ENCODE results near the gene PTBP1.

PTBP1 gene

GRCh38 chr19:825897-826644 lies 28.8 kb downstream of the PTBP1 start:
- TF ChIP-seq CTCF (conservative IDR thresholded peaks at IDR 0.05; ENCODE audit: low read length) = no peak
- DNase-seq (ENCODE audit: low read depth) = no peak
- H3K4me3 ChIP-seq (ENCODE audit: low read length) = no peak overlapping the region

GRCh38 chr19:827314-827709 lies 30.1 kb downstream of the PTBP1 start:
- no peak for TF ChIP-seq CTCF (conservative IDR thresholded peaks at IDR 0.05; ENCODE audit: low read length)
- no peak for DNase-seq (ENCODE audit: low read depth)
- H3K4me3 ChIP-seq (ENCODE audit: low read length) = no peak overlapping the region

- no peak for TF ChIP-seq CTCF (conservative IDR thresholded peaks at IDR 0.05; ENCODE audit: low read length)
- no peak for DNase-seq (ENCODE audit: low read depth)
Measured at GRCh38 chr19:827710-828321, 30.6 kb downstream of the PTBP1 start, which contains the start of gene AZU1. AZU1 (plus strand) TSS chr19:827837; CDS start chr19:827847, 10 bp downstream.

GRCh38 chr19:829129-829758 lies 32.0 kb downstream of the PTBP1 start:
- no peak overlapping the region for H3K4me3 ChIP-seq (ENCODE audit: low read length)
- DNase-seq (ENCODE audit: low read depth) = no peak
- no peak for TF ChIP-seq CTCF (conservative IDR thresholded peaks at IDR 0.05; ENCODE audit: low read length)

More at GRCh38 chr19:827710-828321, 30.6 kb downstream of the PTBP1 start, which contains the start of gene AZU1:
- H3K4me3 ChIP-seq (ENCODE audit: low read length) = no peak within 1 kb of the TSS

- no peak for TF ChIP-seq CTCF (conservative IDR thresholded peaks at IDR 0.05; ENCODE audit: low read length)
- H3K4me3 ChIP-seq (ENCODE audit: low read length) = no peak overlapping the region
- no peak for DNase-seq (ENCODE audit: low read depth)
Measured at GRCh38 chr19:831407-832369, 34.4 kb downstream of the PTBP1 start.

GRCh38 chr19:834216-834615 lies 37.0 kb downstream of the PTBP1 start:
- no peak for TF ChIP-seq CTCF (conservative IDR thresholded peaks at IDR 0.05; ENCODE audit: low read length)
- no peak overlapping the region for H3K4me3 ChIP-seq (ENCODE audit: low read length)
- DNase-seq (ENCODE audit: low read depth) = no peak
